Measurements from ENCODE around the gene OR52L1. TPM values are rescaled to one million over a fixed set of nuclear protein-coding genes. Genes with fewer than 3 reads are reported as not detected.
A peak's percentile ranks its signal among the peaks of the same experiment; 100 is the strongest.

The OR52L1 gene
- total and polyA plus RNA-seq, 2 of the 8 experiments (the other 6 are each of a cell fraction or from before 2014, with no cell fraction given), result 0.24 TPM; not detected in 1

DNA sequence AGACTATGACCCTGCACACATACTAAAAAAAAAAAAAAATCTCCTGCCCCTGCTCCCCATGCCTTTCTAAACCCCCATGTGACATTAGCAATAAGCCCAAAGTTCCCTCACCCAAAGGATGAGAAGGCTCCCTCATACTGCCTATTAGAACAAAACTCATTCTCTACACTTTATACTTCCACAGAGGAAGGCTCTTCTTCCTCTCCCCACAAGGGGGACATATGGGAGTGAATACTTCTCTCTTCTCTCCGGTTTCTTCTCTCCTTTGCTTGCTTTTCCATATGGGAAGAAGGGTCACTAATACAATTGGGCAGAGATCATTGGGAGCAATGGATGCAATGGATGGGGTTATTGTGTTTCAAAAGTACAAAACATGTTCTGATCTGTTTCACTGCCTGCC lies 3.3 kb downstream of the OR52L1 start:
- no peak for DNase-seq (ENCODE audit: low read depth in 1 of 2, low spot score in 2 of 2)
- no peak for FAIRE-seq

More for the DNA sequence above, 3.3 kb downstream of the OR52L1 start:
- no peak overlapping the region for H3K4me3 ChIP-seq (ENCODE audit: extremely low read depth in 1 of 4, insufficient read depth in 2 of 4, low read depth in 3 of 4, low read length in 4 of 4)
- H3K27ac ChIP-seq (ENCODE audit: low read depth, low read length), result no peak overlapping the region
- H3K14ac ChIP-seq (ENCODE audit: insufficient read length), result no peak overlapping the region
- H2BK12ac ChIP-seq (ENCODE audit: low read depth, low read length), result no peak overlapping the region
- H2BK15ac ChIP-seq (ENCODE audit: low read length), result no peak overlapping the region
- H2BK120ac ChIP-seq (replicated peaks; ENCODE audit: low read depth, low read length), result no peak overlapping the region
- no peaks in the 10 kb centered on the region for H3K79me2 ChIP-seq (ENCODE audit: control insufficient read depth in 1 of 2, insufficient read depth in 2 of 2, low read length in 2 of 2)
- no peaks in the 10 kb centered on the region for H3K79me1 ChIP-seq (ENCODE audit: low read depth, low read length)
- no peak overlapping the region for H4K91ac ChIP-seq (replicated peaks; ENCODE audit: insufficient read length, low read length)
- H3K4me2 ChIP-seq (ENCODE audit: insufficient read depth in 1 of 2, low read depth in 2 of 2, low read length in 2 of 2), result no peak overlapping the region
- no peak overlapping the region for H4K5ac ChIP-seq (ENCODE audit: insufficient read length, low read depth, low read length)
- H3K27me3 ChIP-seq (replicated peaks in 1 of 4; ENCODE audit: control insufficient read depth in 3 of 4, extremely low read depth in 1 of 4, insufficient read depth in 3 of 4, low read length in 3 of 4), result no peaks in the 10 kb centered on the region
- H3K23me2 ChIP-seq (ENCODE audit: low read depth, low read length), result no peaks in the 10 kb centered on the region
- WGBS, 2 experiments (ENCODE audit: extremely low coverage in 1 of 2, insufficient coverage in 1 of 2, insufficient read length in 1 of 2, insufficient replicate concordance in 2 of 2, low coverage in 1 of 2, low lambda C conversion rate in 2 of 2, missing lambda C conversion rate in 1 of 2), result 64% methylated on average over 1 of the region's 1 CpG; no CpG with 5 or more reads in 1 of the 2 experiments
- no peaks in the 10 kb centered on the region for H4K20me1 ChIP-seq (replicated peaks in 1 of 2; ENCODE audit: control insufficient read depth in 1 of 2, insufficient read depth in 2 of 2, low read length in 2 of 2)
- POLR2A ChIA-PET (ENCODE audit: partially characterized antibody), result no interaction called here
- H3K9me3 ChIP-seq (ENCODE audit: insufficient read depth in 2 of 2, low read depth in 1 of 2, low read length in 1 of 2), result no peaks in the 10 kb centered on the region
- H3K36me3 ChIP-seq (ENCODE audit: control insufficient read depth in 2 of 4, insufficient read depth in 4 of 4, low read length in 3 of 4), result no peaks in the 10 kb centered on the region
- no peak overlapping the region for H3K56ac ChIP-seq (replicated peaks; ENCODE audit: insufficient read length, low read depth, low read length)
- H3K23ac ChIP-seq (ENCODE audit: insufficient read length), result no peak overlapping the region
- H2AFZ ChIP-seq (ENCODE audit: low read length), result no peak overlapping the region
- no peak overlapping the region for H2BK5ac ChIP-seq (ENCODE audit: low read depth, low read length)
- no peak overlapping the region for H4K8ac ChIP-seq (ENCODE audit: extremely low read depth, insufficient read depth, low read length)
- H3K4me1 ChIP-seq (replicated peaks in 1 of 4; ENCODE audit: control insufficient read depth in 3 of 4, insufficient read depth in 4 of 4, low read length in 3 of 4), result no peaks in the 10 kb centered on the region
- no peak overlapping the region for H3K9ac ChIP-seq (replicated peaks in 1 of 4; ENCODE audit: extremely low read depth in 1 of 4, low read depth in 3 of 4, low read length in 3 of 4)
- CTCF ChIA-PET (ENCODE audit: partially characterized antibody), result no interaction called here
- no peak overlapping the region for H2BK20ac ChIP-seq (ENCODE audit: low read length)
- no peak for TF ChIP-seq TCF12 (IDR thresholded peaks at IDR 0.05; ENCODE audit: low read depth, low read length)
- TF ChIP-seq EP300 (IDR thresholded peaks at IDR 0.05; ENCODE audit: borderline replicate concordance in 1 of 2, low read depth in 2 of 2, low read length in 2 of 2), result no peak
- TF ChIP-seq CTCF (IDR thresholded peaks at IDR 0.05; ENCODE audit: control extremely low read depth in 1 of 3, insufficient read depth in 1 of 3, low read depth in 1 of 3, low read length in 3 of 3), result peak in 1 of 3 experiments; percentile 27; a peak in 2 of 4 replicates
- no peak for TF ChIP-seq SP2 (IDR thresholded peaks at IDR 0.05; ENCODE audit: low read length)
- no peak overlapping the region for H2AK5ac ChIP-seq (ENCODE audit: low read depth, low read length)
- no peak overlapping the region for H3K18ac ChIP-seq (ENCODE audit: extremely low read depth, low read length)
- no peak overlapping the region for H3K4ac ChIP-seq (replicated peaks; ENCODE audit: insufficient read length, low read depth, low read length)

All from H1 (cell line).